ENCODE measurements around the gene EML2. TPM values are rescaled to one million over a fixed set of nuclear protein-coding genes. Genes with fewer than 3 reads are reported as not detected.
A peak's percentile ranks its signal among the peaks of the same experiment; 100 is the strongest.

Gene EML2
- total RNA-seq, 1 donor from 2014 or later: 24.6 TPM

DNA sequence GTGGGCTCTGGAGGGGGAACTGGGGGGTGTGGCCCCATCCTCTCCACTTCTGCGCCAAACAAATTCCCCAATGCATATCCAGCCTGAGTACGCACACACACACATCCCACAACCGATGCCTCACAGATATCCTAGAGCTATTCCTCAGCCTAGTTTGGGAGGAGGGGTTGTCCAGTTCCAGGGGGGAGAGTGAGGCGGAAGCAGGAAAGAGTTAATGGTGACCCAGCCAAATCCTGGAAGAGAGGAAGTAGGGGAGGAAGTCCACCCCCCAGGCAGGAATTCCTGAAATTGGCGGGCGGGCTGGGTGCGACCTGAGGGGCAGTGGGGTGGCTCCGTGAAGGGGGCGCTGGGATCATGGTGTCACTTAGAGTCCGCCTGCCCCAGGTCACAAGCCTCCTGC lies 38.1 kb downstream of the EML2 start:
- Mint-ChIP-seq H3K27ac (ENCODE audit: unreplicated experiment) (no peak overlapping the region), H3K4me3 (ENCODE audit: unreplicated experiment) (no peak overlapping the region), H3K36me3 (ENCODE audit: low read depth, unreplicated experiment) (no peaks in the 10 kb centered on the region), H3K27me3 (ENCODE audit: low read depth, unreplicated experiment) (peaks cover 38% of the 10 kb centered on the region), H3K4me1 (ENCODE audit: low read depth, unreplicated experiment) (peaks cover 5% of the 10 kb centered on the region), H3K9me3 (ENCODE audit: unreplicated experiment) (no peaks in the 10 kb centered on the region)
- H3K4me3 ChIP-seq (ENCODE audit: insufficient read depth, low read depth, low read length): no peak overlapping the region
- no peak for DNase-seq (ENCODE audit: low read depth)
- no peak overlapping the region for H3K9ac ChIP-seq (ENCODE audit: low read length)
- H3K36me3 ChIP-seq (ENCODE audit: insufficient read depth, low read length): no peaks in the 10 kb centered on the region
- H3K9me3 ChIP-seq (ENCODE audit: insufficient read depth, low read depth, low read length): no peaks in the 10 kb centered on the region
- H3K4me1 ChIP-seq (ENCODE audit: insufficient read depth, low read length): peaks cover 2% of the 10 kb centered on the region
- no peak for FAIRE-seq
- H3K79me2 ChIP-seq (ENCODE audit: insufficient read depth, low read length): no peaks in the 10 kb centered on the region
- H3K27me3 ChIP-seq (ENCODE audit: insufficient read depth, low read length): peaks cover 48% of the 10 kb centered on the region
- TF ChIP-seq, protein P1, sequence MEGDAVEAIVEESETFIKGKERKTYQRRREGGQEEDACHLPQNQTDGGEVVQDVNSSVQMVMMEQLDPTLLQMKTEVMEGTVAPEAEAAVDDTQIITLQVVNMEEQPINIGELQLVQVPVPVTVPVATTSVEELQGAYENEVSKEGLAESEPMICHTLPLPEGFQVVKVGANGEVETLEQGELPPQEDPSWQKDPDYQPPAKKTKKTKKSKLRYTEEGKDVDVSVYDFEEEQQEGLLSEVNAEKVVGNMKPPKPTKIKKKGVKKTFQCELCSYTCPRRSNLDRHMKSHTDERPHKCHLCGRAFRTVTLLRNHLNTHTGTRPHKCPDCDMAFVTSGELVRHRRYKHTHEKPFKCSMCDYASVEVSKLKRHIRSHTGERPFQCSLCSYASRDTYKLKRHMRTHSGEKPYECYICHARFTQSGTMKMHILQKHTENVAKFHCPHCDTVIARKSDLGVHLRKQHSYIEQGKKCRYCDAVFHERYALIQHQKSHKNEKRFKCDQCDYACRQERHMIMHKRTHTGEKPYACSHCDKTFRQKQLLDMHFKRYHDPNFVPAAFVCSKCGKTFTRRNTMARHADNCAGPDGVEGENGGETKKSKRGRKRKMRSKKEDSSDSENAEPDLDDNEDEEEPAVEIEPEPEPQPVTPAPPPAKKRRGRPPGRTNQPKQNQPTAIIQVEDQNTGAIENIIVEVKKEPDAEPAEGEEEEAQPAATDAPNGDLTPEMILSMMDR (IDR thresholded peaks at IDR 0.05; ENCODE audit: insufficient read depth, low read depth, low read length): no peak
- TF ChIP-seq EZH2 (IDR thresholded peaks at IDR 0.05; ENCODE audit: insufficient read depth, low read length): peak; percentile 20
- H4K20me1 ChIP-seq (ENCODE audit: insufficient read depth, low read length): peaks cover 5% of the 10 kb centered on the region
- no peak overlapping the region for H2AFZ ChIP-seq (ENCODE audit: low read depth, low read length)
- no peak overlapping the region for H3K27ac ChIP-seq (ENCODE audit: low read depth, low read length)
- peak overlapping the region; percentile 25 for H3K4me2 ChIP-seq (ENCODE audit: low read length)

DNA sequence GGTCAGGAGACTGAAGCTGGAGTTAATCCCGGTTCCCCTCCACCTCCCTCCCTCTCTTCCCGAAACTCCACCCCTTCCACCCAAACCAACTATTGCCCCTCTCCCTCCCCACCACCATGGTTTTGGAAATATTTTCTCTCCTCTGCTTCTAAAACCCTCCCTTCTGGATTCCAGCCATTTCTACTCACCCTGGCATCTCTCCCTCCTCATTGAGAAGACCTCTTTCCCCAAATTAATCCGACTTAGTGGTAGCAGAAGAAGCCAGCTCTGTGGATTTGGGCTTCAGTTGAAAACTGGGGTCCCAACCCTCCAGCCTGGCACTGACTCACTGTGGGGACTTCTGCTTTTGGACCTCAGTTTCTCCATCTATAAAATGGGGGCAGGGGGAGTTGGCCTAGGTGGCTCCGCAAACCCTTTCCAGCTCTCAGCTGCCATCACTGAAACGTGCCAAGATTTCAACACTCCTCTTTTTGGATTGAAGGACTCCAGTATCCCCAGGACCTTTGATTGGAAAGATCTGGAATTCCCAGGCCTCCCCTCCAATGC lies 38.8 kb downstream of the EML2 start:
- Histone ChIP-seq H3K4me3 (ENCODE audit: insufficient read depth, low read depth, low read length) (no peak overlapping the region), H3K4me1 (ENCODE audit: insufficient read depth, low read length) (peaks cover 2% of the 10 kb centered on the region), H3K36me3 (ENCODE audit: insufficient read depth, low read length) (no peaks in the 10 kb centered on the region), H2AFZ (ENCODE audit: low read depth, low read length) (no peak overlapping the region), H4K20me1 (ENCODE audit: insufficient read depth, low read length) (peaks cover 5% of the 10 kb centered on the region), H3K9ac (ENCODE audit: low read length) (no peak overlapping the region), H3K27ac (ENCODE audit: low read depth, low read length) (no peak overlapping the region), H3K4me2 (ENCODE audit: low read length) (no peak overlapping the region), H3K27me3 (ENCODE audit: insufficient read depth, low read length) (peaks cover 48% of the 10 kb centered on the region), H3K9me3 (ENCODE audit: insufficient read depth, low read depth, low read length) (no peaks in the 10 kb centered on the region), H3K79me2 (ENCODE audit: insufficient read depth, low read length) (no peaks in the 10 kb centered on the region)
- TF ChIP-seq EZH2 (IDR thresholded peaks at IDR 0.05; ENCODE audit: insufficient read depth, low read length): no peak
- TF ChIP-seq, protein P1 (IDR thresholded peaks at IDR 0.05; ENCODE audit: insufficient read depth, low read depth, low read length): no peak
- DNase-seq (ENCODE audit: low read depth) (no peak), FAIRE-seq (no peak)
- H3K4me1 Mint-ChIP-seq (ENCODE audit: low read depth, unreplicated experiment): peaks cover 5% of the 10 kb centered on the region
- H3K36me3 Mint-ChIP-seq (ENCODE audit: low read depth, unreplicated experiment): no peaks in the 10 kb centered on the region
- no peak overlapping the region for H3K4me3 Mint-ChIP-seq (ENCODE audit: unreplicated experiment)
- H3K27ac Mint-ChIP-seq (ENCODE audit: unreplicated experiment): no peak overlapping the region
- no peaks in the 10 kb centered on the region for H3K9me3 Mint-ChIP-seq (ENCODE audit: unreplicated experiment)
- peaks cover 41% of the 10 kb centered on the region for H3K27me3 Mint-ChIP-seq (ENCODE audit: low read depth, unreplicated experiment)

DNA sequence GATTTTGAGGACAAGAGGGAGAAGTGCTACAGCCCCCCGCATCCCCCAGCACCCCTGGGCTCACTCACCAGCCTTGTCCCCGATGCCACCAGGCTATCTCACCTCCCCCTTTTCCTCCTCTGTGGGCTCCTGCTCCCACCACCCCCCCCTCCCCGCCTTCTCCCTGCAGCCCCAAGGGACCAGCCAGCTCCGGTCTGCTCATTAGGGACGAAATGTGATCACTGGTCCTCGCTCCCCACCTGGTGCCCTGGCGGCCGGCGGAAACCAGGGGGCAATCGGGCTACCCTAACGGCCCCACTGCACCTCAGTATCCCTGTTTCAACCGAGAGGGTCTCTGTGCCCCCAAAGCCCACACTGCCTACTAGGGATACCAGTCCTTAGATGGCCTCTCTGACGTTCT lies 39.9 kb downstream of the EML2 start:
- Histone ChIP-seq H2AFZ (ENCODE audit: low read depth, low read length) (no peak overlapping the region), H3K4me2 (ENCODE audit: low read length) (no peak overlapping the region), H3K27me3 (ENCODE audit: insufficient read depth, low read length) (peaks cover 48% of the 10 kb centered on the region), H3K9ac (ENCODE audit: low read length) (no peak overlapping the region), H3K27ac (ENCODE audit: low read depth, low read length) (no peak overlapping the region), H3K9me3 (ENCODE audit: insufficient read depth, low read depth, low read length) (no peaks in the 10 kb centered on the region), H4K20me1 (ENCODE audit: insufficient read depth, low read length) (peaks cover 5% of the 10 kb centered on the region), H3K79me2 (ENCODE audit: insufficient read depth, low read length) (no peaks in the 10 kb centered on the region), H3K36me3 (ENCODE audit: insufficient read depth, low read length) (no peaks in the 10 kb centered on the region), H3K4me1 (ENCODE audit: insufficient read depth, low read length) (peaks cover 2% of the 10 kb centered on the region), H3K4me3 (ENCODE audit: insufficient read depth, low read depth, low read length) (no peak overlapping the region)
- Mint-ChIP-seq H3K4me3 (ENCODE audit: unreplicated experiment) (no peak overlapping the region), H3K27ac (ENCODE audit: unreplicated experiment) (no peak overlapping the region), H3K27me3 (ENCODE audit: low read depth, unreplicated experiment) (peaks cover 41% of the 10 kb centered on the region), H3K4me1 (ENCODE audit: low read depth, unreplicated experiment) (peaks cover 5% of the 10 kb centered on the region), H3K9me3 (ENCODE audit: unreplicated experiment) (no peaks in the 10 kb centered on the region), H3K36me3 (ENCODE audit: low read depth, unreplicated experiment) (no peaks in the 10 kb centered on the region)
- no peak for FAIRE-seq
- DNase-seq (ENCODE audit: low read depth): no peak
- TF ChIP-seq, protein P1 (IDR thresholded peaks at IDR 0.05; ENCODE audit: insufficient read depth, low read depth, low read length): no peak
- TF ChIP-seq EZH2 (IDR thresholded peaks at IDR 0.05; ENCODE audit: insufficient read depth, low read length): no peak
